ENCODE data around the gene CYP51A1.
"Not testable (repeated sequence)": the region's sequence is repeated elsewhere in the genome, so short reads cannot be mapped to it uniquely, and the experiment has no call there.

The CYP51A1 gene

GRCh38 chr7:92134271-92135051 is at the start of gene CYP51A1:
Gene CYP51A1, minus strand, starts transcription at chr7:92134477. Its CDS starts 113 bp downstream, at chr7:92134364.
- DNase-seq, result peak; percentile 90 to 99 (median 94)
- intact Hi-C loops (cut with DNase I), result loop anchor here (2.0 to 5.0 kb wide), 4 partner anchors 44 to 313 kb away; partner anchors contain the start of genes AKAP9, ANKIB1, GATAD1 and KRIT1

GRCh38 chr7:92178928-92179924 is 44.9 kb upstream of the CYP51A1 start, which contains the start of gene LRRD1:
Gene LRRD1, minus strand, starts transcription at chr7:92179142. Its CDS starts 13,940 bp downstream, at chr7:92165202.
- intact Hi-C loops (cut with DNase I), result loop anchor here (2.0 kb wide), 1 partner anchor 44 kb away; the partner anchor contains the start of gene CYP51A1
- peak; percentile 80 to 98 (median 90) for DNase-seq

- no peak for DNase-seq
- intact Hi-C loops (cut with DNase I), result no loop called here
These were observed 43.1 kb upstream of the CYP51A1 start for GRCh38 chr7:92177362-92177761.

GRCh38 chr7:92169529-92169928 is 35.3 kb upstream of the CYP51A1 start:
- intact Hi-C loops (cut with DNase I); DNase-seq: not testable (repeated sequence)

- no peak for DNase-seq
- intact Hi-C loops (cut with DNase I), result no loop called here
These were observed 27.0 kb upstream of the CYP51A1 start for GRCh38 chr7:92161271-92161670.

GRCh38 chr7:92158660-92159575 is 24.6 kb upstream of the CYP51A1 start:
- DNase-seq, result no peak
- intact Hi-C loops (cut with DNase I), result no loop called here

GRCh38 chr7:92156990-92157389 is 22.7 kb upstream of the CYP51A1 start:
- intact Hi-C loops (cut with DNase I), result no loop called here

GRCh38 chr7:92155108-92155739 is 20.9 kb upstream of the CYP51A1 start:
- DNase-seq, result no peak
- intact Hi-C loops (cut with DNase I), result no loop called here

More at GRCh38 chr7:92156990-92157389, 22.7 kb upstream of the CYP51A1 start:
- DNase-seq, result no peak

- no peak for DNase-seq
- intact Hi-C loops (cut with DNase I), result no loop called here
These were observed 16.3 kb upstream of the CYP51A1 start for GRCh38 chr7:92150450-92151017.

- DNase-seq, result no peak
These were observed 15.5 kb upstream of the CYP51A1 start for GRCh38 chr7:92149736-92150239.

GRCh38 chr7:92143192-92143880 is 9.1 kb upstream of the CYP51A1 start:
- peak in 1 of 10 donors; percentile 63 for DNase-seq
- intact Hi-C loops (cut with DNase I), result not testable (repeated sequence)

More at GRCh38 chr7:92149736-92150239, 15.5 kb upstream of the CYP51A1 start:
- intact Hi-C loops (cut with DNase I), result no loop called here

- intact Hi-C loops (cut with DNase I); DNase-seq: not testable (repeated sequence)
These were observed 8.5 kb upstream of the CYP51A1 start for GRCh38 chr7:92142791-92143190.

GRCh38 chr7:92141161-92141560 is 6.9 kb upstream of the CYP51A1 start:
- no peak for DNase-seq
- intact Hi-C loops (cut with DNase I), result no loop called here

GRCh38 chr7:92137557-92137956 is 3.3 kb upstream of the CYP51A1 start:
- no peak for DNase-seq
- intact Hi-C loops (cut with DNase I), result no loop called here

- intact Hi-C loops (cut with DNase I), result loop anchor here (2.0 kb wide), 1 partner anchor 44 kb away; the partner anchor contains the start of gene LRRD1
- peak in 5 of 10 donors; percentile 12 to 60 (median 20) for DNase-seq
These were observed 994 bp upstream of the CYP51A1 start for GRCh38 chr7:92135052-92135889.

- peak; percentile 55 to 95 (median 70) for DNase-seq
- intact Hi-C loops (cut with DNase I), result loop anchor here (2.0 to 5.0 kb wide), 4 partner anchors 45 to 313 kb away; partner anchors contain the start of genes AKAP9, ANKIB1, GATAD1 and KRIT1
These were observed 473 bp downstream of the CYP51A1 start for GRCh38 chr7:92133737-92134270.

Data from posterior cingulate gyrus (tissue), 11 donors.